GM10248 (cell line): ENCODE measurements around the gene CAMTA1.

Source experiments
- CTCF ChIA-PET: fragments of 300-600 bp; sonication (Branson Sonifier 250); formaldehyde crosslinking; extraction: SDS; loops from one replicate; lab custom pipeline; 2021; ENCODE audit warnings: antibody characterized with exemption; lab: Yijun Ruan, JAX
- POLR2A ChIA-PET: fragments of 350-650 bp; sonication (Branson Sonifier 250); formaldehyde crosslinking; extraction: SDS; loops from one replicate; lab custom pipeline; 2020; ENCODE audit warnings: antibody characterized with exemption; lab: Yijun Ruan, JAX
- DNase-seq: peaks from one replicate; pipeline ENCODE4 v3.0.0; 2012; ENCODE audit errors: extremely low spot score
- CTCF ChIP-seq: IDR thresholded peaks from 2 replicates; pipeline ENCODE4 v1.5.1; 2012; ENCODE audit warnings: mild to moderate bottlenecking, low read depth; ENCODE audit errors: extremely low read depth, missing control alignments, control extremely low read depth

Gene CAMTA1

GRCh38 chr1:7447093-7447492 lies 661.8 kb downstream of the CAMTA1 start:
- CTCF ChIA-PET: no interaction called here
- POLR2A ChIA-PET: no interaction called here
- no peak for TF ChIP-seq CTCF
- no peak for DNase-seq

DNA sequence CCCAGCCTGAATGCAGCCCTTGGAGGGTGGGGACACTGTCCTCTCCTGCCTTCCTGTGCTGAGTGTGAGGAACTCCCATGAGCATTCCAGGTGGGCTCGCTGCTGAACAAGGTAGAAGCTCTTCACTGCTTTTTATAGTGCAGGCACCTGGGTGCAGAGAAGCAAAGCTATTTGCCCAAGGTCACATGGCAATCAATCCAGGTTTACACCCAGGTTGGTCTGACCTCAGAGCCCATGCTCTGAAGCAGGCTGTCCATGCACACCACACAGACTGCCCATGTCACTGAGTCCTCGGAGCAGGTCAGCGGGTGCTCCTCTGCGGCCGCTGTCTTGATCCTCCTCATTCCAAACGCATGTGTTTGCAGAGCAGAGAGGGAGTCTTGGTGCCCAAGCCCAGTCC lies 662.5 kb downstream of the CAMTA1 start:
- TF ChIP-seq CTCF: no peak
- CTCF ChIA-PET: no interaction called here
- no peak for DNase-seq
- POLR2A ChIA-PET: no interaction called here

- DNase-seq: no peak
- POLR2A ChIA-PET: no interaction called here
- no peak for TF ChIP-seq CTCF
- CTCF ChIA-PET: no interaction called here
Measured at GRCh38 chr1:7448986-7449385, 663.7 kb downstream of the CAMTA1 start.

DNA sequence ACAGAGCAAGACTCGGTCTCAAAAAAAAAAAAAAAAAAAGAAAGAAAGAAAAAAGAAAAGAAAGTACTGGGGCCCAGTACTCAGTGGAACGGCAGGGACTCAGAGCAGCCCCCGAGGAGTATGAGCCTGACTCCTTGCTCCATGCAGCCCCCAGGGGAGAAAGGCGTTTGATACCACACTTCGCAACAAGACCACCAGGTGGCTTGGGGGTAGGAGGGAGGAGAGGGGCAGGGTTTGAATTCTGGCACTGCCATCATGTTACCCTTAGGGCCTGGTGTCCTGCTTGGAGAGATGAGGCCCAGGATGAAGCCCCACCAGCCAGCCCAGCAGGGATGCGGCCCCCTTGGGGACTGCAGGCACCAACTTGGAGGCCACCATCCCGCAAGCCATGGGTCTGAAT lies 664.5 kb downstream of the CAMTA1 start:
- CTCF ChIA-PET: no interaction called here
- no peak for DNase-seq
- no peak for TF ChIP-seq CTCF
- POLR2A ChIA-PET: no interaction called here

DNA sequence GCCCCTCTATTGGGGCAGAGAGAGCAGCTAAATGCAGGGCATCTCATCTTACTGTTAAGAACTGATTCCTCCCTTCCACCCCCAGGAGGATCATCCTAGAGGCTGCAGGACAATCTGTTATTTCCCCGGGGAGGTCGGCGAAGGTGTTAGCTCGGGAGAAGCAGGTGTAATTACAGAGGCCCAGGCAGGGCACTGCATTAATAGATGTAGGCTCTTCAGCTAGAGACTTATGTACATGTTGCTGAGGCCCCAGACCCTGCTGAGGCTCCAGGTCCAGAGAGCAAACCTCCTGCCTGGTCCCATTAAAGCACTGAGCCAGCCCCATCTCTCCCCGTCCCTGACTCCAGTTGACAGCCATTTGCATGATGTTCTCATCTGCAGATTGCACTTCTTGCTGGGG lies 665.6 kb downstream of the CAMTA1 start:
- CTCF ChIA-PET: no interaction called here
- POLR2A ChIA-PET: no interaction called here
- DNase-seq: no peak
- no peak for TF ChIP-seq CTCF

DNA sequence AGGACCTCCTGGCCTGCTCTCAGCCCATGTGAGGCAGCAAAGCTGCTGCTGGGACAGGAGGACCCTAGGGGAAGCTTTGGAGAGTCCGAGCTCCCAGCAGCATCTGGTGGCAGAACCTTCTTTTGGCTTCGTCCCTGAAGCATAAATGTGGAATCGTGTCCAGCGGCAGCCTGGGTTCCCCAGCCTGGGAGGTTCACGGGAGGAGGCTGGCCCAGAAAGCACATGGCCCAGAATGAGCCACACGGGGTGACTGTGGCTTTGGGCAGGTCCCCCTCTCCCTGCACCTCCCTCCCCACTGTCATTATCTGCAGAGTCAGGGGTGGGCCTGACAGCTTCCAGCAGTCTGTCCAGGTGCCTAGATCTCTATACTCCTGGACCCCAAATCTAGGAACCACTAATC lies 667.8 kb downstream of the CAMTA1 start:
- no peak for TF ChIP-seq CTCF
- DNase-seq: no peak
- ChIA-PET POLR2A (no interaction called here), CTCF (no interaction called here)
